ENCODE results near the gene LCN10.
"Not testable (repeated sequence)": the region's sequence is repeated elsewhere in the genome, so short reads cannot be mapped to it uniquely, and the experiment has no call there.

LCN10 gene

GRCh38 chr9:136771907-136772415 lies 29.2 kb upstream of the LCN10 start:
- DNase-seq (ENCODE audit: low read depth in 2 of 2): no peak

DNA sequence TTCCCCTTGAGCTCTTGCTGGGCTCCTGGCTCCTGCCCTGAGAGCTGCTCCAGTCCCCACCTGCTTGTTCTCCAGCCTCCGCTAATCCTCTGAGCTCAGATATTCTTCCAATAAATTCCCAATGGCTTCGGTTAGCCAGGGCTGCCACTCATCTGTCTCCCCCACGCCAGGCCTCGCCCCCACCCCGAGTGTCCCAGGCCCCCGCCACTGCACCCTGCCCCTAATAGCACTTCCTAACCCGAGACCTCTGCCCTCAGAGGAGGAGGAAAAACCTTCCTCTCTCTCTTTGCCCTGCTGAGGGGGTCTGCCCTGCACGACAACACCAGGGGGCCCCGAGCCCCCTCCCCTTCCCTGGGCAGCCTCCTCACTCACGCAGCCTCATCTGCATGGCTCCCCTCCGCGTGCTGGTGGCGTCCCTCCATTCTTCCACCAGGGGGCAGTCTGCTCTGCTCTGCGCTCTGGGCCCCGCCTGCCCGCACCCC lies 27.0 kb upstream of the LCN10 start:
- DNase-seq (ENCODE audit: low read depth in 2 of 2): peak; percentile 43 to 58

DNA sequence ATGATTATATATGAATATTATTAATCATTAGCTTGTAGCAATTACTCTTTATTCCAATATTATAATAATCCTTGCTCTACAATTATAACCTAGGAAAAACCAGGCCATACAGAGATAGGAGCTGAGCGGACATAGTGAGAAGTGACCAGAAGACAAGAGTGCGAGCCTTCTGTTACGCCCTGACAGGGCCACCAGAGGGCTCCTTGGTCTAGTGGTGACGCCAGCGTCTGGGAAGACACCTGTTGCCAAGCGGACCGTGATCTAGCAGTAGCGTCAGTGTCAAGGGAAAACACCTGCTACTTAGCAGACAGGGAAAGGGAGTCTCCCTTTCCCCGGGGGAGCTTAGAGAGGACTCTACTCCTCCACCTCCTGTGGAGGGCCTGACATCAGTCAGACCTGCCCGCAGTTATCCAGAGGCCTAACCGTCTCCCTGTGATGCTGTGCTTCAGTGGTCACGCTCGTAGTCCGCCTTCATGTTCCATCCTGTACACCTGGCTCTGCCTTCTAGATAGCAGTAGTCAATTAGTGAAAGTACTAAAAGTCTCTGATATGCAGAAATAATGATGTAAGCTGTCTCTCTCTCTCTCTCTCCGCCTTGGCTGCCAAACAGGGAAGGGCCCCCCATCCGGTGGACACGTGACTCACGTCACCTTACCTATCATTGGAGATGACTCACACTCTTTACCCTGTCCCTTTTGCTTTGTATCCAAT lies 23.8 kb upstream of the LCN10 start:
- peak; percentile 30 to 53 for DNase-seq (ENCODE audit: low read depth in 2 of 2)

GRCh38 chr9:136765745-136766409 lies 23.1 kb upstream of the LCN10 start:
- not testable (repeated sequence) for DNase-seq (ENCODE audit: low read depth in 2 of 2)

GRCh38 chr9:136765041-136765440 lies 22.3 kb upstream of the LCN10 start:
- DNase-seq (ENCODE audit: low read depth in 2 of 2): no peak

GRCh38 chr9:136764301-136764891 lies 21.7 kb upstream of the LCN10 start, which contains the start of gene LCN15:
TSS of gene LCN15 (minus strand) at chr9:136764518. CDS start at chr9:136764488, 30 bp downstream.
- no peak for DNase-seq (ENCODE audit: low read depth in 2 of 2)

- DNase-seq (ENCODE audit: low read depth in 2 of 2): no peak
These were observed 20.9 kb upstream of the LCN10 start for GRCh38 chr9:136763649-136764035.

GRCh38 chr9:136762915-136763648 lies 20.3 kb upstream of the LCN10 start:
- DNase-seq (ENCODE audit: low read depth in 2 of 2): peak; percentile 56 to 60

DNA sequence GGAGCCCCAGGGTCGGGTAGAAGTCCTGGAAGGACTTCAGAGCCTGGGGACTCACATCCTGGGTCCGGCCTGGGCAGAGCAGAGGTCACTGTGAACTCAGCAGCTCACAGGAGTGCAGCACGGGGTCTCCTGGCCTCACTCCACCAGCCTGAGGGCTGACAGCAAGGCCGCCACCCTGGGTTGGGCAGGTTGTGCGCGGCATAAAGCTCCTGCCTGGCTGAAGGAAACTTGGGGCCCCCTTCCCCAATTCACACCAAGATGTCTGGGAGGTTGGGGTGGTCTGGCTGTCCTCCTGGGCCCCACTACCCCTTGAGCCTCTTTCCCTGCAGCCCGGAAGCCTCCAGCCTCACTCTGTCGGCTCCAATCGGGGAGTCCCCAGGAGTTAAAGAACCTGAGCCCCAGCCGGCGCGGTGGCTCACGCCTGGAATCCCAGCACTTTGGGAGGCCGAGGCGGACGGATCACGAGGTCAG lies 19.5 kb upstream of the LCN10 start:
- DNase-seq (ENCODE audit: low read depth in 2 of 2): no peak

DNA sequence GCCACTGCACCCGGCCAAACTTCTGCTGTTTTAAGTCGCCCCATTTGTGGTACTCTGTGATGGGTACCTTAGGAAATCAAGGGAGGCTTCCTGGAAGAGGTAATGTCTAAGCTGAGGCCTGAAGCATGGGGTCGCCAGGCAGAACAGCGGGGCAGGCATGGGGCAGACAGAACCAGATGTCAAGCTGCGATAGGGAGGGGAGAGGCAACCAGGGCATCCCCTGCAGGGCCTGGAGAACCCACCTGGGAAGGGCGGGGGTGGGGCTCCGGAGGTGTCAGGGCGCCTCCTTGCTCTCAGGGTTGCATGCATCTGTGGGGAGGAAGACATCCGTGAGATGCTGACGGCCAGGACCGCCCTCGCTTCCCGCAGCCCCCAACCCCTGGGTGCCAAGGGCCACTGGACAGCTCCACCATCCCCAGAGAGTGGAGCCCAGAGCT lies 18.8 kb upstream of the LCN10 start:
- no peak for DNase-seq (ENCODE audit: low read depth in 2 of 2)

DNA sequence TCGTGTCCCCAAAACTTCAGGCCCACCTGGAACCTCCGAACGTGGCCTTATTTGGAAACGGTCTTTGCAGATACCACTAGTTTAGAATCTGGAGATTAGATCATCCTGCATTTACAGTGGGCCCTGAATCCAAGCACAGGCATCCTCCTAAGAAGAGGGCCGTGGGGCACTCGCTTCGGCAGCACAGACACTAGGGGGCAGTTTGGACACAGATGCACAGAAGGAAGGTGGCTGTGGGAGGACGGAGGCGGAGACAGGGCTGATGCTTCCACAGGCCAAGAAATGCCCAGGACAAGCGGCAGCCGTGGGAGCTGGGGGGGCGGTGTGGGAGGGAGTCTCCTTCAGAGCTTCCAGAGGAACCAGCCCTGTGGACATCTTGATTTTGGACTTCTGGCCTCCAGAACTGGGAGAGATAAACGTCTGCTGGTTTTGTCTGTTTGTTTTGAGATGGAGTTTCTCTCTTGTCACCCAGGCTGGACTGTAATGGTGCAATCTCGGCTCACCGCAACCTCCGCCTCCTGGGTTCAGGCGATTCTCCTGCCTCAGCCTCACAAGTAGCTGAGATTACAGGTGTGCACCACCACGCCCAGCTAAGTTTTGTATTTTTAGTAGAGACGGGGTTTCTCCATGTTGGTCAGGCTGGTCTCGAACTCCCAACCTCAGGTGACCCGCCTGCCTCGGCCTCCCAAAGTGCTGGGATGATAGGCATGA lies 18.2 kb upstream of the LCN10 start:
- not testable (repeated sequence) for DNase-seq (ENCODE audit: low read depth in 2 of 2)

- DNase-seq (ENCODE audit: low read depth in 2 of 2): no peak
These were observed 17.7 kb upstream of the LCN10 start for GRCh38 chr9:136760424-136760823.

GRCh38 chr9:136759436-136760325 lies 16.9 kb upstream of the LCN10 start:
- DNase-seq (ENCODE audit: low read depth in 2 of 2): no peak

- no peak for DNase-seq (ENCODE audit: low read depth in 2 of 2)
These were observed 16.3 kb upstream of the LCN10 start for GRCh38 chr9:136759001-136759400.

DNA sequence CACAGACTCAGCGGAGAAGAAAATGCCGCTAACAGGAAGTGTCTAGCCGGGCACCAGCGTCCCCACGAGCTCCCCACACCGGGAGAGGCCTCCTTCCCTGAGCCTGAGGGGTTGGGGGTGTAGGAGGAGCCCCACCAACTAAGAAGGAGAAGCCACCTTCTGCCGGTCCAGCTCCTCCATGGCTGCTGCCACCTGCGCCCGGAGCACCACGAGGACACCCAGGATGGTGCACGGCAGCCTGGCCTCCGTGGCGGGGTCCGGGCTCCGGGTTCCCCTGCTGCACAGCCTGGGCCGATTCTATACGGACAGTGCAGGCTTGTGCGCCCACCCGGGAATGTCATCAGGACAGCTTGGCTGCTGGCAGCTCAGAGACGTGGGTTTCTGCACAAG lies 15.0 kb upstream of the LCN10 start:
- no peak for DNase-seq (ENCODE audit: low read depth in 2 of 2)

GRCh38 chr9:136757328-136757727 lies 14.6 kb upstream of the LCN10 start:
- DNase-seq (ENCODE audit: low read depth in 2 of 2): no peak

DNA sequence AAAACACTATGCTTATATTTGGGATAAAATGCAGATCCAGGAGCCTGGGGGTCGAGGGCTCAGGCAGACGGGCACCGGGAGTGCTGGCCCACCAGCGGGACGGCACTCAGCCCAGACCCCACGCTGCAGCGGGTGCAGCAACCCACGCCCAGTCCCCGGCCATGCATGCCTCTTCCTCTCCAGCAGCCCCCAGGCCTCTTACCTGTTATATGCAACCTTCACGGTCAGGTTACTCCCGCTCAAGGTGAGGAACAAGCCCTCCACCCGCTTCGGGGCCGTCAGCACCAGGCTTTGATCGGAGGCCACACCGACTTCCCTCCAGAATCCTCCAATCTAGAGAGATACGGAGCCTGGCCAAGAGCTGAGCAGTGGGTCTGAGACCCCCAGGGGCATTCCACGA lies 14.1 kb upstream of the LCN10 start:
- DNase-seq (ENCODE audit: low read depth in 2 of 2): no peak

DNA sequence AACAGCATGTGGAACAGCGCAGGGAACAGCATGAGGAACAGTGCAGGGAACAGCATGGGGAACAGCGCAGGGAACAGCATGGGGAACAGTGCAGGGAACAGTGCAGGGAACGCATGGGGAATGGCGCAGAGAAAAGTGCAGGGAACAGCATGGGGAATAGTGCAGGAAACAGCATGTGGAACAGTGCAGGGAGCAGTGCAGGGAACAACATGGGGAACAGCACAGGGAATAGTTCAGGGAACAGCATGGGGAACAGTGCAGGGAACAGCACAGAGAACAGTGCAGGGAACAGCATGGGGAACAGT lies 13.3 kb upstream of the LCN10 start:
- DNase-seq (ENCODE audit: low read depth in 2 of 2): no peak

GRCh38 chr9:136755302-136756133 lies 12.8 kb upstream of the LCN10 start:
- not testable (repeated sequence) for DNase-seq (ENCODE audit: low read depth in 2 of 2)

Data from stimulated activated CD4-positive, alpha-beta T cell treated with anti-CD3 and anti-CD28 coated beads, Interleukin-4, amount 100 ng/mL, for 48 hours (primary cell).